GM19099 (cell line): ENCODE measurements around the gene C19orf25.

Experiments used
- POLR2A ChIP-seq: IDR thresholded peaks from 3 replicates; pipeline ENCODE4 v1.6.1; 2011; ENCODE audit warnings: low read depth; ENCODE audit not compliant: insufficient read length; ENCODE audit errors: extremely low read depth

C19orf25 gene

DNA sequence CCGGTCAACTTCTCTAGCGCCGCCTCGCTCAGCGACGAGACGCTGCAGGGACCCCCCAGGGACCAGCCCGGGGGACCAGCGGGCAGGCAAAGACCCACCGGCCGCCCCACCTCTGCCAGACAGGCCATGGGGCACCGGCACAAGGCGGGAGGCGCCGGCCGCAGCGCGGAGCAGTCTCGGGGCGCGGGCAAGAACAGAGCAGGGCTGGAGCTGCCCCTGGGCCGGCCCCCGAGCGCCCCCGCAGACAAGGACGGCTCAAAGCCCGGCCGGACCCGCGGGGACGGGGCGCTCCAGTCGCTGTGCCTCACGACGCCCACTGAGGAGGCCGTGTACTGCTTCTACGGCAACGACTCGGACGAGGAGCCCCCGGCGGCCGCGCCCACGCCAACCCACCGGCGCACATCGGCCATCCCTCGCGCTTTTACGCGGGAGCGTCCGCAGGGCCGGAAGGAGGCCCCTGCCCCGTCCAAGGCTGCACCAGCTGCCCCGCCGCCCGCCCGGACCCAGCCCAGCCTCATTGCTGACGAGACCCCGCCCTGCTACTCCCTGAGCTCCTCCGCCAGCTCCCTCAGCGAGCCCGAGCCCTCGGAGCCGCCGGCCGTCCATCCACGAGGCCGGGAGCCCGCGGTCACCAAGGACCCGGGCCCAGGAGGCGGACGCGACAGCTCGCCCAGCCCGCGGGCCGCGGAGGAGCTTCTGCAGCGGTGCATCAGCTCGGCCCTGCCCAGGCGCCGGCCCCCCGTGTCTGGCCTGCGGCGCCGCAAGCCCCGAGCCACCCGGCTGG lies 11.3 kb downstream of the C19orf25 start:
- TF ChIP-seq POLR2A = no peak

GRCh38 chr19:1467215-1467489 lies 11.9 kb downstream of the C19orf25 start:
- TF ChIP-seq POLR2A = no peak

- TF ChIP-seq POLR2A = no peak
Measured at GRCh38 chr19:1466461-1467214, 12.4 kb downstream of the C19orf25 start.

DNA sequence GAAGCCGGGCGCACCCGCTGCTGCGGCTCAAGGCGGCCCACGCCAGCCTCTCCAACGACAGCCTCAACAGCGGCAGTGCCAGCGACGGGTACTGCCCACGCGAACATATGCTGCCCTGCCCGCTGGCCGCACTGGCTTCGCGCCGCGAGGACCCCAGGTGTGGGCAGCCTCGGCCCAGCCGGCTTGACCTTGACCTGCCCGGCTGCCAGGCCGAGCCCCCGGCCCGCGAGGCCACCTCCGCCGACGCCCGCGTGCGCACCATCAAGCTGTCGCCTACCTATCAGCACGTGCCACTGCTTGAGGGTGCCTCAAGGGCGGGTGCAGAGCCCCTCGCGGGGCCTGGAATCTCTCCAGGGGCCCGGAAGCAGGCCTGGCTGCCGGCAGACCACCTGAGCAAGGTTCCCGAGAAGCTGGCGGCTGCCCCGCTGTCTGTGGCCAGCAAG lies 13.0 kb downstream of the C19orf25 start:
- no peak for TF ChIP-seq POLR2A

DNA sequence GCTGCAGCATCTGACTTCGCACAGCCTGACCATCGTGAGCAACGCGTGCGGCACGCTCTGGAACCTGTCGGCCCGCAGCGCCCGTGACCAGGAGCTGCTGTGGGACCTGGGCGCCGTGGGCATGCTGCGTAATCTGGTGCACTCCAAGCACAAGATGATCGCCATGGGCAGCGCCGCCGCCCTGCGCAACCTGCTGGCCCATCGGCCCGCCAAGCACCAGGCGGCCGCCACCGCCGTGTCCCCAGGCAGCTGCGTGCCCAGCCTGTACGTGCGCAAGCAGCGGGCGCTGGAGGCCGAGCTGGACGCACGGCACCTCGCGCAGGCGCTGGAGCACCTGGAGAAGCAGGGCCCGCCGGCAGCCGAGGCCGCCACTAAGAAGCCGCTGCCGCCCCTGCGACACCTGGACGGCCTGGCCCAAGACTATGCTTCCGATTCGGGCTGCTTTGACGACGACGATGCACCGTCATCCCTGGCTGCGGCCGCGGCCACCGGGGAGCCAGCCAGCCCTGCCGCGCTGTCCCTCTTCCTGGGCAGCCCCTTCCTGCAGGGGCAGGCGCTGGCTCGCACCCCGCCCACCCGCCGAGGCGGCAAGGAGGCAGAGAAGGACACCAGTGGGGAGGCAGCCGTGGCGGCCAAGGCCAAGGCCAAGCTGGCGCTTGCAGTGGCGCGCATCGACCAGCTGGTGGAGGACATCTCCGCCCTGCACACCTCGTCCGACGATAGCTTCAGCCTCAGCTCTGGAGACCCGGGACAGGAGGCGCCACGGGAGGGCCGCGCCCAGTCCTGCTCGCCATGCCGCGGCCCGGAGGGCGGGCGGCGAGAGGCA lies 13.6 kb downstream of the C19orf25 start:
- no peak for TF ChIP-seq POLR2A

DNA sequence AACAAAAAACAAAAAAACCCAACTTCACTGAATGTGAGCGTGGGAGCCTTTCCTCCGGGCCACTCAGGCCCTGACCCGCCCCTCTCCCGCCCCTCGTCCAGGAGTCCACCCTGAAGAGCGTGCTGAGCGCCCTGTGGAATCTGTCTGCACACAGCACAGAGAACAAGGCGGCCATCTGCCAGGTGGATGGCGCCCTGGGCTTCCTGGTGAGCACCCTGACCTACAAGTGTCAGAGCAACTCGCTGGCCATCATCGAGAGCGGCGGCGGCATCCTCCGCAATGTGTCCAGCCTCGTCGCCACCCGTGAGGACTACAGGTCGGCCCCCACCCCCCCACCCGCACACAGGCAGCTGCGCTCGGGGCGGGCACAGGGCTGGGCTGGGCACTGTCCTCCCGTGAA lies 17.2 kb downstream of the C19orf25 start:
- no peak for TF ChIP-seq POLR2A

- TF ChIP-seq POLR2A = no peak
Measured at GRCh38 chr19:1460033-1460995, 18.7 kb downstream of the C19orf25 start.

DNA sequence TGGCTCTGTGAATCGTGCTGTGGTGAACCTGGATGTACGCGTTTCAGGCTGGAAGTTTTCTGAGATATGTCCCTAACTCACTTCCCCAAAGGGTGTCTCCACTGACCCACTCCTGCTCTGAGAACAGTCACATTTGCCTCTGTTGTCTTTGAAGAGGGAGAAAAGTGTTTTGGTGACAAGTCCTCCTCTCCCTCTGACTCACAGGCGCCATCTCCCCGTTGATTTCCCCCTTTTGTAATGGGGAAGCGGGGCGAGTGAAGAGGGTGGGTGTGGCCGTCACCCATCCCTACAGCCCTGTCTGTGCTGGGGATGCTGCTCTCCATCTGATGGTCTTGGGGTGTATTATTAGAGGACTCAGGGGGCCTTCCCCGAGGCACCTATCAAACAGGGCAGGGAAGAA lies 19.5 kb downstream of the C19orf25 start:
- TF ChIP-seq POLR2A = no peak

- no peak for TF ChIP-seq POLR2A
Measured at GRCh38 chr19:1457892-1458291, 21.1 kb downstream of the C19orf25 start.

- TF ChIP-seq POLR2A = no peak
Measured at GRCh38 chr19:1457031-1457739, 21.8 kb downstream of the C19orf25 start.

- no peak for TF ChIP-seq POLR2A
Measured at GRCh38 chr19:1456121-1456900, 22.7 kb downstream of the C19orf25 start.

GRCh38 chr19:1455336-1456120 lies 23.5 kb downstream of the C19orf25 start:
- no peak for TF ChIP-seq POLR2A
